ENCODE measurements around the gene VAV2. TPM values are rescaled to one million over a fixed set of nuclear protein-coding genes. Genes with fewer than 3 reads are reported as not detected.

The VAV2 gene
- polyA plus RNA-seq, 4 donors: 26.7 to 45.7 (median 36.2) TPM

DNA sequence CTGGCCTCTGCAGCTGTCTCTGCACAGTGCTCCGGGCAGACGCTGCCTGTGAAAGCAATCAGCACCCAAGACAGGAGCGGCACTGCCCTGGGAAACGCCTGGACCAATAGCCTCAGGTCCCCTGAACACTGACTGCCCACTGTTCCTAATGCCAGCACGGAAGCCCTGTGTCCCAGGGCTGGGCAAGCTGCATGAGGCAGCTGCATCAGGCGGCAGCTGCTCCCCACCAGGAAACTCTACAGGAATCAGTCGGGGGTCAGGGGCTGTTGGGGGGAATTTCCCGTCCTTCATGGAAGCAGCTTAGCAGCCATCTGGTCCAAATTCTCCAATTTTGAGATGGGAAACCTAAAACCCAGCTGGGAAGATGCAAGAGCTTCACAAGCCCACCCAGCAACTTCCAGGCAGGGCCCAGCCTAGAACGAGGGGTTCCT lies 118.6 kb downstream of the VAV2 start:
- FAIRE-seq (no peak), DNase-seq (no peak)
- Histone ChIP-seq H3K36me3 (ENCODE audit: control insufficient read depth in 3 of 3, insufficient read depth in 2 of 3, low read depth in 1 of 3, low read length in 3 of 3) (peaks cover 0 to 61% (median 0%) of the 10 kb centered on the region in 3 donors), H3K9me3 (ENCODE audit: control insufficient read depth in 2 of 2, insufficient read depth in 1 of 2, low read depth in 1 of 2, low read length in 1 of 2) (no peaks in the 10 kb centered on the region), H3K4me1 (ENCODE audit: control insufficient read depth in 3 of 3, insufficient read depth in 2 of 3, low read depth in 1 of 3, low read length in 2 of 3) (peaks cover 0 to 51% (median 5%) of the 10 kb centered on the region in 3 donors), H3K27ac (ENCODE audit: low read depth in 1 of 3, low read length in 2 of 3) (peak overlapping the region in 1 of 3 donors; percentile 52), H3K4me3 (ENCODE audit: low read depth in 1 of 3, low read length in 3 of 3) (no peak overlapping the region), H3K27me3 (ENCODE audit: control insufficient read depth in 3 of 3, insufficient read depth in 3 of 3, low read length in 3 of 3) (no peaks in the 10 kb centered on the region)
- WGBS, 3 donors: 76 to 87% (median 85%) methylated on average over 9 of the region's 9 CpGs

DNA sequence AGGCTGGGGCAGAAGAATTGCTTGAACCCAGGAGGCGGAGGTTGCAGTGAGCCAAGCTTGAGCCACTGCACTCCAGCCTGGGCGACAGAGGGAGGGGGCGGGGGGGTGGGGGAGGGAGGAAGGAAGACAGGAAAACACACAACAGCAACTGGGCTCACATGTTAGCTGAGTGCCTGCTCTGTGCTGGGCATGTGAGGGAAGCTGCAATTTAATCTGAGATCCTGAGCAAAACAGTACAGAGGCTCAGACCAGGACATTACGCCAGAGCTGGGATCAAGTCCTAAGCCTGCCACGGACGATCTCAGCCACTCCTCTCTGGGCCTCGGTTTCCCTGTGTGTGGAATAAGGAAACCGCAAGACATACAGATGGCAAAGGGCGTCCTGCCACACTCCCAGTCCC lies 119.1 kb downstream of the VAV2 start:
- no peaks in the 10 kb centered on the region for H3K9me3 ChIP-seq (ENCODE audit: control insufficient read depth in 2 of 2, insufficient read depth in 1 of 2, low read depth in 1 of 2, low read length in 1 of 2)
- FAIRE-seq (no peak), DNase-seq (no peak)
- no peaks in the 10 kb centered on the region for H3K27me3 ChIP-seq (ENCODE audit: control insufficient read depth in 3 of 3, insufficient read depth in 3 of 3, low read length in 3 of 3)
- peaks cover 0 to 49% (median 5%) of the 10 kb centered on the region in 3 donors for H3K4me1 ChIP-seq (ENCODE audit: control insufficient read depth in 3 of 3, insufficient read depth in 2 of 3, low read depth in 1 of 3, low read length in 2 of 3)
- no peak overlapping the region for H3K27ac ChIP-seq (ENCODE audit: low read depth in 1 of 3, low read length in 2 of 3)
- H3K36me3 ChIP-seq (ENCODE audit: control insufficient read depth in 3 of 3, insufficient read depth in 2 of 3, low read depth in 1 of 3, low read length in 3 of 3): peaks cover 0 to 61% (median 0%) of the 10 kb centered on the region in 3 donors
- H3K4me3 ChIP-seq (ENCODE audit: low read depth in 1 of 3, low read length in 3 of 3): no peak overlapping the region
- WGBS, 3 donors: 86 to 96% (median 86%) methylated on average over 8 to 9 of the region's 9 CpGs

DNA sequence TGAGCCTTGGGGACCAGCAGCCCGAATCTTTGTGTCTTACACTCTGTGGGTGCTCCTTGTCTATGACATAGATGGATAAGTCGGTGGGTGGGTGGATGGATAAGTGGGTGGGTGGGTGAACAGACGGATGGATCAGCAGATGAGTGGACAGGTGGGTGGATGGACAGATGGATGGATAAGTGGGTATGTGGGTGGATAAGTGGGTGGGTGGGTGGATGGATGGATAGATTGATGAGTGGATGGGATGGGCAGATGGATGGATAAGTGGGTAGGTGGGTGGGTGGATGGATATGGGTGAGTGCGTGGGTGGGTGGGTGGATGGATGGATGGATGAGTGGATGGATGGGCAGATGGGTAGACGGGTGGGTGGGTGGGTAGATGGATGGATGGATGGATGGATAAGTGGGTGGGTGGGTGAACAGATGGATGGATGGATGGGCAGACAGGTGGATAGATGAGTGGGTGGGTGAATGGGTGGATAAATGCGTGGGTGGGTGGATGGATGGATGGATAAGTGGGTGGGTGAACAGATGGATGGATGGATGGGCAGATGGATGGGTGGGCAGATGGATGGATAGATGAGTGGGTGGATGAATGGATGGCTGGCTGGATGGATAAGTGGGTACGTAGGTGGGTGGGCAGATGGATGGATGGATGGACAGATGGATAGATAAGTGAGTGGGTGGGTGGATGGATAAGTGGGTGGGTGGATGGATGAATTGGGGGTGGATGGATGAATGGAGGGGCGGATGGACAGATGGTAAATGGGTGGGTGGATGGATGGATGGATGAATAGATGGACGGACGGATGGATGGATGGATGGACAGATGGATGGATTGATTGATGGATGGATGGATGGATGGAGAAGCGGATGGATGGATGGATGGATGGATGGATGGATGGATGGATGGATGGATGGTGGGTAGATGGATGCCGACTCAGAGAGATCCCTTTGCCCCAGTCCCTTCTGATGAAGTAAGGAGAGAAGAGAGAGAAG lies 121.2 kb downstream of the VAV2 start:
- WGBS, 3 donors: 94 to 97% (median 95%) methylated on average over 12 of the region's 12 CpGs
- FAIRE-seq (no peak), DNase-seq (no peak)
- Histone ChIP-seq H3K9me3 (ENCODE audit: control insufficient read depth in 2 of 2, insufficient read depth in 1 of 2, low read depth in 1 of 2, low read length in 1 of 2) (peaks cover 0 to 1% of the 10 kb centered on the region in 2 donors), H3K27ac (ENCODE audit: low read depth in 1 of 3, low read length in 2 of 3) (no peak overlapping the region), H3K4me1 (ENCODE audit: control insufficient read depth in 3 of 3, insufficient read depth in 2 of 3, low read depth in 1 of 3, low read length in 2 of 3) (peaks cover 0 to 33% (median 5%) of the 10 kb centered on the region in 3 donors), H3K36me3 (ENCODE audit: control insufficient read depth in 3 of 3, insufficient read depth in 2 of 3, low read depth in 1 of 3, low read length in 3 of 3) (peaks cover 0 to 61% (median 0%) of the 10 kb centered on the region in 3 donors), H3K27me3 (ENCODE audit: control insufficient read depth in 3 of 3, insufficient read depth in 3 of 3, low read length in 3 of 3) (no peaks in the 10 kb centered on the region), H3K4me3 (ENCODE audit: low read depth in 1 of 3, low read length in 3 of 3) (no peak overlapping the region)

DNA sequence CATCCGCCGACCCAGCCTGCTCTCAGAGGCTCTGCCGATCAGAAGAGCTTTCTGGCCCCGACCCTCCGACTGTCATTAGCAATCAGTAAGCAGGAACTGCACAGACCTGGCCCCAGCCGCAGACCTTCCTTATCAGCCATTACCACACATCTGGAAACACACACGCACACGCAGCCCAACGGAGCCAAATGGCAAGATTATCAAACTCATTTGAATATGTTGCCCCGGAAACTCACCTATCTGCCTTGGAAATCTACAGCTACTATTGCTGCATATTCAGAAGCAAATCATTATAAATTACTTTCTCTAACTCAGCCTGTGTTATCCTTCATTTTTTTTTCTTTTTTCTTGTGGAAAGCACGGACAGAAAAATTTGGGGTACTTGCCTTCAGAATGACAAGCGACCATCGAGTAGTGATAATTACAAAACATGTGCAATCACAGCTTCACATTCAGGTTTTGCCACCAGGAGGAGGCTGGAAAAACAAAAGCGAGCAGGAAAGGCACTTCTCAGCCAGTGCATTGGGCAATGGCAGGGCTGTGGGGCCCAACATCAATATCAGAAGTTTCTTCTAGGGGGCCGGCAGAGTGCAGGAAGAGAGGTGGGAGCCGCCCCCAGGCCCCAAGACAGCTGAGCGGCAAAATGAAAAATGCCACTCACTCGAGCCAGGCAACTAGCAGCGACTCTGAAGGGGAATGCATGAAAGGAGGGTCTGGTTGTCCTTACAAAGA lies 122.3 kb downstream of the VAV2 start:
- Histone ChIP-seq H3K36me3 (ENCODE audit: control insufficient read depth in 3 of 3, insufficient read depth in 2 of 3, low read depth in 1 of 3, low read length in 3 of 3) (peaks cover 0 to 54% (median 0%) of the 10 kb centered on the region in 3 donors), H3K27ac (ENCODE audit: low read depth in 1 of 3, low read length in 2 of 3) (no peak overlapping the region), H3K4me3 (ENCODE audit: low read depth in 1 of 3, low read length in 3 of 3) (no peak overlapping the region), H3K4me1 (ENCODE audit: control insufficient read depth in 3 of 3, insufficient read depth in 2 of 3, low read depth in 1 of 3, low read length in 2 of 3) (peaks cover 0 to 24% (median 5%) of the 10 kb centered on the region in 3 donors), H3K9me3 (ENCODE audit: control insufficient read depth in 2 of 2, insufficient read depth in 1 of 2, low read depth in 1 of 2, low read length in 1 of 2) (peaks cover 0 to 7% of the 10 kb centered on the region in 2 donors), H3K27me3 (ENCODE audit: control insufficient read depth in 3 of 3, insufficient read depth in 3 of 3, low read length in 3 of 3) (no peaks in the 10 kb centered on the region)
- 48 to 56% (median 49%) methylated on average over 19 of the region's 19 CpGs for WGBS, 3 donors
- DNase-seq (no peak), FAIRE-seq (no peak)

DNA sequence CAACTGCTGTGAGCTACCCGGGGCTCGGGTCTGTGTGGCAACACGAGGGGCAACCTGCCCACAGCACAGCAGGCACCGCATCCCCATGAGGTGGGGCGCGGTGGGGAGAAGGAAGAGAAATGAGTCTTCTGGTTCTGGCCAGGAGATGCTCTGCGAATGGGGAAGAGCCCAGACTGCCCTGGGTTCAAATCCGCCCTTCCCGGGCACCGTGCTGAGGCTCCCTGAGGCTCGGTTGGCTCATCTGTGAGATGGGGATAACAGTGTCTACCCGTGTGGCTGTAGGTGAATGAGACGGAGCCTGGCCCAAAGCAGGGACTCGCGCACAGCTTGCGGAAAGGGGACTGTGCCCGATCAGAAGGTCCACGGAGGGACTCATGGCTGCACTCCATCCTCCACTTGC lies 123.9 kb downstream of the VAV2 start:
- DNase-seq (no peak), FAIRE-seq (no peak)
- no peak overlapping the region for H3K27ac ChIP-seq (ENCODE audit: low read depth in 1 of 3, low read length in 2 of 3)
- peaks cover 0 to 61% (median 0%) of the 10 kb centered on the region in 3 donors for H3K36me3 ChIP-seq (ENCODE audit: control insufficient read depth in 3 of 3, insufficient read depth in 2 of 3, low read depth in 1 of 3, low read length in 3 of 3)
- H3K9me3 ChIP-seq (ENCODE audit: control insufficient read depth in 2 of 2, insufficient read depth in 1 of 2, low read depth in 1 of 2, low read length in 1 of 2): peaks cover 0 to 7% of the 10 kb centered on the region in 2 donors
- H3K27me3 ChIP-seq (ENCODE audit: control insufficient read depth in 3 of 3, insufficient read depth in 3 of 3, low read length in 3 of 3): no peaks in the 10 kb centered on the region
- H3K4me3 ChIP-seq (ENCODE audit: low read depth in 1 of 3, low read length in 3 of 3): no peak overlapping the region
- WGBS, 3 donors: 91 to 95% (median 91%) methylated on average over 18 of the region's 18 CpGs
- H3K4me1 ChIP-seq (ENCODE audit: control insufficient read depth in 3 of 3, insufficient read depth in 2 of 3, low read depth in 1 of 3, low read length in 2 of 3): peaks cover 0 to 9% (median 3%) of the 10 kb centered on the region in 3 donors

DNA sequence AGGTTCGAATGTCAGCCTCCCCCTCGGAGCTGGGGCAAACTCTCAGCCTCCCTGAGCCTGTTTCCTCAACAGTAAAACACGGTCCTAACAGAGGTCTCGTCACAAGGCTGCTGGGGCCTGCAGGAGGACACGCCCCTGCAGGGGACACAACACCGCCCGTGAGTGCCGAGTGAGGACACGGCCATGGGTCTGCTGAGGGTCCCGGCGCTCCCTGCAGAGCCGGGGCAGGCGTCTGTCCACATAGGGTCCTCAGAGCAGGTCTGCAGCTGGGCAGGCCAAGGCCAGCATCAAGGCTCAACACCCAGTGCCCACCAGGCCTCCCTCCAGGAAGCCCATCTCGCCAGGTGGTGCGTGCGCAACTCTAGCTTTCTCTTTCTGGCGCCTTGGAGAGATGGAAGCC lies 125.2 kb downstream of the VAV2 start:
- Histone ChIP-seq H3K27me3 (ENCODE audit: control insufficient read depth in 3 of 3, insufficient read depth in 3 of 3, low read length in 3 of 3) (no peaks in the 10 kb centered on the region), H3K9me3 (ENCODE audit: control insufficient read depth in 2 of 2, insufficient read depth in 1 of 2, low read depth in 1 of 2, low read length in 1 of 2) (peaks cover 0 to 7% of the 10 kb centered on the region in 2 donors), H3K4me1 (ENCODE audit: control insufficient read depth in 3 of 3, insufficient read depth in 2 of 3, low read depth in 1 of 3, low read length in 2 of 3) (peaks cover 0 to 12% (median 3%) of the 10 kb centered on the region in 3 donors), H3K4me3 (ENCODE audit: low read depth in 1 of 3, low read length in 3 of 3) (no peak overlapping the region), H3K27ac (ENCODE audit: low read depth in 1 of 3, low read length in 2 of 3) (no peak overlapping the region), H3K36me3 (ENCODE audit: control insufficient read depth in 3 of 3, insufficient read depth in 2 of 3, low read depth in 1 of 3, low read length in 3 of 3) (peaks cover 0 to 64% (median 0%) of the 10 kb centered on the region in 3 donors)
- DNase-seq (no peak), FAIRE-seq (no peak)
- WGBS, 3 donors: 91 to 95% (median 93%) methylated on average over 17 of the region's 17 CpGs

DNA sequence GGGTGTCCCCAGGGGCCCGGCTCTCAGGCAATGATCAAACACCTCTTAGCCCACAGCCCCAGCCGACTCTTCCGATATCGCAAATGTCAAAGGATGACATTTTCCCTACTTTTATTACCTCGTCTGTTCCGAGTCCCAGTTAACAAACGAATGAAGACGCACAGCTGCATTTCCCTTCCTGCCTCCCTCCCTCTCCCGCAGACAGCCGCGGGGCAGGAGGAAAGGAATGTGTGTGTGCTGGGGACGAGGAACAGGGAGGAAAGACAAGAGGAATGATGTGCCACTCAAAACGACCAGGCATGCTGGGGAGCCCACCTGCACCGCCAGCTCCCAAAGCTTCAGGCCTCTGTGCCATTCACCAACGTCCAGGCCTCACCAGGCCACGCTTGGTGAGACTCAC lies 128.1 kb downstream of the VAV2 start:
- H3K9me3 ChIP-seq (ENCODE audit: control insufficient read depth in 2 of 2, insufficient read depth in 1 of 2, low read depth in 1 of 2, low read length in 1 of 2): peaks cover 0 to 7% of the 10 kb centered on the region in 2 donors
- no peak for FAIRE-seq
- 73 to 82% (median 79%) methylated on average over 14 to 16 of the region's 16 CpGs for WGBS, 3 donors
- peaks cover 0 to 5% (median 0%) of the 10 kb centered on the region in 3 donors for H3K4me1 ChIP-seq (ENCODE audit: control insufficient read depth in 3 of 3, insufficient read depth in 2 of 3, low read depth in 1 of 3, low read length in 2 of 3)
- H3K27me3 ChIP-seq (ENCODE audit: control insufficient read depth in 3 of 3, insufficient read depth in 3 of 3, low read length in 3 of 3): no peaks in the 10 kb centered on the region
- H3K27ac ChIP-seq (ENCODE audit: low read depth in 1 of 3, low read length in 2 of 3): peak overlapping the region in 1 of 3 donors; percentile 81
- no peak overlapping the region for H3K4me3 ChIP-seq (ENCODE audit: low read depth in 1 of 3, low read length in 3 of 3)
- DNase-seq: no peak
- H3K36me3 ChIP-seq (ENCODE audit: control insufficient read depth in 3 of 3, insufficient read depth in 2 of 3, low read depth in 1 of 3, low read length in 3 of 3): peaks cover 0 to 80% (median 5%) of the 10 kb centered on the region in 3 donors

DNA sequence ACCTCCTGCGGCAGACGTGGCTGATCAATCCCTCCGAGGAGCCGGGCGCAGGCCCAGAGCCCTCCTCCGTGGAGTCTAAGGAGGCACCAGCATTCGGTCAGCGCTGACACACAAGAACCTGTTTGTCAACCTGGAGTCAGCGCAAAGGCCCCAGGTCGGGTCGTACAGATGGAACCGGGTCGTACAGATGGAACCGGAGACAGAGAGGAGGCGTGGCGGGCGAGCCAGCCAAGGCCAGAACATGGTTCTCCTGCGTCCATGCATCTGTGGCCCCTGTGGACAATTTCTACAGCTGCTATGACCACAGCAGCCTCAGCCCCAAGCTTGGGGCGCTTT lies 128.9 kb downstream of the VAV2 start:
- Histone ChIP-seq H3K4me3 (ENCODE audit: low read depth in 1 of 3, low read length in 3 of 3) (no peak overlapping the region), H3K9me3 (ENCODE audit: control insufficient read depth in 2 of 2, insufficient read depth in 1 of 2, low read depth in 1 of 2, low read length in 1 of 2) (peaks cover 0 to 7% of the 10 kb centered on the region in 2 donors), H3K4me1 (ENCODE audit: control insufficient read depth in 3 of 3, insufficient read depth in 2 of 3, low read depth in 1 of 3, low read length in 2 of 3) (peaks cover 0 to 5% (median 0%) of the 10 kb centered on the region in 3 donors), H3K27ac (ENCODE audit: low read depth in 1 of 3, low read length in 2 of 3) (peak overlapping the region; percentile 9 to 81 (median 40)), H3K27me3 (ENCODE audit: control insufficient read depth in 3 of 3, insufficient read depth in 3 of 3, low read length in 3 of 3) (no peaks in the 10 kb centered on the region), H3K36me3 (ENCODE audit: control insufficient read depth in 3 of 3, insufficient read depth in 2 of 3, low read depth in 1 of 3, low read length in 3 of 3) (peaks cover 0 to 82% (median 5%) of the 10 kb centered on the region in 3 donors)
- no peak for FAIRE-seq
- DNase-seq: no peak
- 80 to 87% (median 86%) methylated on average over 19 of the region's 19 CpGs for WGBS, 3 donors

Data from small intestine (tissue), 7 donors.